AG20443 (cell line): ENCODE results near the gene GFER.

Experiments
- DNase-seq: peaks from one replicate; pipeline ENCODE4 v3.0.0; 2012; ENCODE audit warnings: low spot score, mixed read lengths

GFER gene

GRCh38 chr16:1990351-1991134 is 6.5 kb downstream of the GFER start:
- no peak for DNase-seq

- no peak for DNase-seq
Measured at GRCh38 chr16:1991135-1991551, 7.2 kb downstream of the GFER start.

GRCh38 chr16:1991588-1991947 is 7.6 kb downstream of the GFER start:
- DNase-seq: no peak

GRCh38 chr16:1991948-1992703 is 8.1 kb downstream of the GFER start:
- DNase-seq: peak; percentile 94

- no peak for DNase-seq
Measured at GRCh38 chr16:1992704-1993317, 8.8 kb downstream of the GFER start.

GRCh38 chr16:1993731-1994131 is 9.7 kb downstream of the GFER start:
- peak; percentile 23 for DNase-seq

- DNase-seq: peak; percentile 49
Measured at GRCh38 chr16:1997494-1998359, 13.7 kb downstream of the GFER start.

- DNase-seq: no peak
Measured at GRCh38 chr16:1998360-1998835, 14.4 kb downstream of the GFER start.

GRCh38 chr16:1998852-1999801 is 15.1 kb downstream of the GFER start:
- no peak for DNase-seq

- DNase-seq: no peak
Measured at GRCh38 chr16:1999866-2000514, 16.0 kb downstream of the GFER start.

GRCh38 chr16:2001035-2001434 is 17.0 kb downstream of the GFER start:
- DNase-seq: no peak

- DNase-seq: no peak
Measured at GRCh38 chr16:2001456-2002355, 17.7 kb downstream of the GFER start.

- no peak for DNase-seq
Measured at GRCh38 chr16:2002406-2003230, 18.6 kb downstream of the GFER start.

- DNase-seq: no peak
Measured at GRCh38 chr16:2003231-2003826, 19.3 kb downstream of the GFER start.

GRCh38 chr16:2003827-2004641 is 20.0 kb downstream of the GFER start:
- peak; percentile 93 for DNase-seq

GRCh38 chr16:2004795-2005517 is 21.0 kb downstream of the GFER start:
- no peak for DNase-seq
